ENCODE measurements around the gene PHF2. TPM values are rescaled to one million over a fixed set of nuclear protein-coding genes. Genes with fewer than 3 reads are reported as not detected.

PHF2 gene
- polyA plus RNA-seq, 12 donors = 29.8 to 41.0 (median 36.1) TPM; not detected in 1

GRCh38 chr9:93586290-93587057 lies 10.1 kb downstream of the PHF2 start:
- DNase-seq = no peak

GRCh38 chr9:93587284-93587650 lies 10.9 kb downstream of the PHF2 start:
- DNase-seq = no peak

GRCh38 chr9:93587651-93588347 lies 11.4 kb downstream of the PHF2 start:
- no peak for DNase-seq

GRCh38 chr9:93588641-93589609 lies 12.5 kb downstream of the PHF2 start:
- DNase-seq = no peak

DNA sequence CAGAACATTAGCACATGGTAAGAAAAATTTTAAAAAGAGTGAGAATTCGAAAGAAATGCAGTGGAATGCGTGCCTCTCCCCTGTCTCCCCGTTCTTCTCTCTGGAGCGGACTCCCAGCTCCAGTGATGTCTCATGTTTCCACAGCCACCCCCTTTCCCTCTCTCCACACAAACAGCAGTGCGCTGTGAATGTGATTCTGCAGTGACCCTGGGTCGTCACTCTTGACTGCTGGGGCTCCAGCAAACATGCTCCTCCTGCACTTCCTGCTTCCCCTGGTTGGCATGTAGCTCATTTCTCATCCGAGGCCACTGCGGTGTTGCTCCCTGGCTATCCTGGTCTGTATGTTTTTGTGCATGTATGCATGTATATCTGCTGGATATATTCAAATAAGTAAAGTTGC lies 13.3 kb downstream of the PHF2 start:
- DNase-seq = no peak

GRCh38 chr9:93590609-93591234 lies 14.3 kb downstream of the PHF2 start:
- no peak for DNase-seq

DNA sequence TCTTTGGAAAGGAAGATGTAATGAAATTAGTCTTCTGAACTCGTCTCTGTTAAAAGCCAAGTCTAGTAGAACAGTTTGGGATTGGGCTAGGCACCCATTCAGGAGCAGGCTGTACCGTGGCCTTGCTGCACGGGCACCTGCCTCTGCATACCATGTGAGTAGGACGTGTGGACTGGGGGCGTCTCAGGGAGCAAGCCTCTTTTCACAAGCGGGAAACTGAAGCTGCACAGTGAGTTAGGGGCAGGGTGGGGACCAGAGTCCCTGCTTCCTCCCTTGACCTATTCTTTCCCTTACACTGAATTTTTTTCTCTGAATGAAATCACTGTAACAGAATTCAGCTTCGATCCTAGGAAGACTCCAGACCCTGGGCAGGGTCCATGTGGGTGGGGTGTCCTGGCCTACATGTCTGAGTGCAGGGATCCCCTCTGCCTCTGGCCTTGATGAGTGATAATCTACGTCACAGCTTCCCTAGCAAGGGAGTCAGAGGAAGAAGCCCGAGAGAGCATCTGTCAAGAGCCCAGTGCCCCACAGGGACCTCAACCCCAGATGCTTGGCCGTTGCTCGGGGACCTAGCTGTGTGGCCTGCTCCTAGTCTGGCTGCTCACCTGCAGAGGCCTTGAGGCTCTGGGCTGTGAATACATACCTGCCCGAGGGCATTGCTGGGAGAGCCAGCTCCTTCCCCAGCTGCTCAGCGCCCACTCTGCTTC lies 15.1 kb downstream of the PHF2 start:
- DNase-seq = no peak

DNA sequence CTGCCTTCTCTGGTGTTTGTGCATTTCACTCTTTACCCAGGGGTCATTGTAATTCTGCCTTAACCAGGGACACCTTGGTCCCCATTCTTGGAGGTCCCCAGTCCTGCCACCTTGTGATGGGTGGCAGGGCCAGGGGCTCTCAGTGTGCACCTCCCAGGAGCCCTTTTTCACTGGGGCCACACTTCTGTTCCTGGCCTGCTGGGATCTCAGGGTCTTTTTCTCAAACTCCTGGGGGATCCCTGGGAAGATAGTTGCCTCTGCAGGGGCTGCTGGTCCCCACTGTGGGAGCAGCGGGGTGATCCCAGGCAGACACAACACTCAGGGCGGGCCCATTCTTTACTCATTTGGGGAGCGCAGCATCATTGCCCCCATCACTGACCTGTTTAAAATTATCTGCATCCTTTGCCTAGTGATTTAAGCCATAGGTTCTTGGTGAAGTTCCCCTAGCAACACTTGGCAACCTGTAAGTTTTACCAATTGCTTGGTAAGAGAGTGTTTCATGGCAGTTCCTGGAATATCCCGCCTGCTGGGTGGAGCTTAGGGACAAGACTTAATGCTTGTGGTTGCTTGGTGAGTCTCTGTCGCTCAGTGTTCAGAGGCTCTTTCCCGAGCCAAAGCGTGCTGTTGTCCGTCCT lies 15.7 kb downstream of the PHF2 start:
- DNase-seq = no peak

- DNase-seq = no peak
Observed at GRCh38 chr9:93592643-93593021, 16.2 kb downstream of the PHF2 start.

DNA sequence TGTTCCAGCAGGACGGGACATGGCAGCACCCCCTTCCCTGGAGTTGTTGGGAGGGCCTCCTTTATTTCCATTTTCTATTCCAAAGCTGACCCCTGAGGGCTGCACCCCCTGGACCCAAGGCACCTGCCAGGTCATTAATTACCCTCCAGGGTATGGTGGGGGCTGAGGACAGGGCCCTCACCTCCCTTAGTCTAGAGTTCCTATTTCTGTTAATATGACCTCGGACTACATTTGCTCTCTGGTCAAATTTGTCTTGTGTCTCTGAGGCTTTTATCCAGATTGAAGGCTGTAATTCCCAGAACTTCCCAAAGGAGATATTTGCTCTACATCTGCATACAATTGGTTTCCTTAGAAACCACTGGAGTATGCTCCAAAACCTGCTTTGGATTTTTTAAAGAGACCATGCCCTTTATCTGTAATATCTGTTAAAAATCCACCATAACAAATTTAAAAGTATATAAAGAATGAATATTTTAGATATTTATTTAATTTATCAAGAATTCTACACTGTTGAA lies 16.8 kb downstream of the PHF2 start:
- DNase-seq = peak; percentile 69

- no peak for DNase-seq
Observed at GRCh38 chr9:93594041-93594756, 17.8 kb downstream of the PHF2 start.

- no peak for DNase-seq
Observed at GRCh38 chr9:93595461-93595860, 19.1 kb downstream of the PHF2 start.

DNA sequence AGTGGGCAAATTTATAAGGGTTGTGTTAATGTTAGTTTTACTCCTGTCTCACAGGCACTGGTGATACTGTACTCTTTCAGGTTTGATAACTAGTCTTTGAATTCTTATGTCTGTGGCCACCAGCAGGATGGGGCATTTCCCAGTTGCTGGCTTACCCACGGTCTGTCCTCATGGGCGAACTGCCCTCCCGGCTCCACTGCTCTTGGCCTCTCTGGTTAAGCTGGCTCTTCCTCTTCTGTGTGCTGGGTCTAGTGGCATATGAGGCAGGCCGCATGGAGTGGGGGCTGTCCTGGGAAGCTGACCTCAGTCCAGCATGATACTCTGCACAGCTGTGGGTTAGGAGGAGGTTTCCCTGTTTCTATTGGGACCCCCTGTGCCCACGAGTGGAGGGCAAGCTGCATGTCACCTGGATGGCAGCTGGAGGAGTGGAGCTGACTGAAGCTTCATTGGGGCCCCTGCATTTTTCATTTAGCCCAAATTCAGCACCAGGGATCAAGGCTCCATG lies 19.5 kb downstream of the PHF2 start:
- DNase-seq = no peak

GRCh38 chr9:93596399-93596798 lies 20.0 kb downstream of the PHF2 start:
- no peak for DNase-seq

GRCh38 chr9:93597142-93597706 lies 20.8 kb downstream of the PHF2 start:
- DNase-seq = no peak

- no peak for DNase-seq
Observed at GRCh38 chr9:93597871-93598646, 21.7 kb downstream of the PHF2 start.

GRCh38 chr9:93598647-93599241 lies 22.4 kb downstream of the PHF2 start:
- no peak for DNase-seq

Measured in muscle of arm (tissue), 12 donors.